Measurements from ENCODE around the gene CCDC121.

DNA sequence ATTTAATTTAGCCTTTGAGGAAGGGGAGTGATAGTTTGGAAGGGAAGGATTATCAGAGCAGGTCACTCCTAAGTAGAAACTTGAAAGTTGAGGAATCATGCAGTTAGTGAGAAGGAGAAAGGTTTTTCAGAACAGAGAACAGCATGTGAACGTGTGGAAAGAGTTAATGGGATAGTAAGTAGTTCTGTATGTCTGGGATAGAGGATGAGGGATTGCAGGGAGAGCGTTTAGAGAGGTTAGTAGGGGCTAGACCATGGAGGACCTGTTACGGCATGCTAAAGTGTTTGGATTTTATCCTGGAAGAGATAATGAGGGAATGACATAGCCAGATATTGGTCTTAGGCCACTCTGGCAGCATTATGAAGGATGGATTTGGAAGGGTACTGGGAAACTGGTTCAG lies 44.2 kb downstream of the CCDC121 start:
- TF ChIP-seq EZH2 (IDR thresholded peaks at IDR 0.05; ENCODE audit: borderline replicate concordance, low read length): no peak
- TF ChIP-seq, protein P1, sequence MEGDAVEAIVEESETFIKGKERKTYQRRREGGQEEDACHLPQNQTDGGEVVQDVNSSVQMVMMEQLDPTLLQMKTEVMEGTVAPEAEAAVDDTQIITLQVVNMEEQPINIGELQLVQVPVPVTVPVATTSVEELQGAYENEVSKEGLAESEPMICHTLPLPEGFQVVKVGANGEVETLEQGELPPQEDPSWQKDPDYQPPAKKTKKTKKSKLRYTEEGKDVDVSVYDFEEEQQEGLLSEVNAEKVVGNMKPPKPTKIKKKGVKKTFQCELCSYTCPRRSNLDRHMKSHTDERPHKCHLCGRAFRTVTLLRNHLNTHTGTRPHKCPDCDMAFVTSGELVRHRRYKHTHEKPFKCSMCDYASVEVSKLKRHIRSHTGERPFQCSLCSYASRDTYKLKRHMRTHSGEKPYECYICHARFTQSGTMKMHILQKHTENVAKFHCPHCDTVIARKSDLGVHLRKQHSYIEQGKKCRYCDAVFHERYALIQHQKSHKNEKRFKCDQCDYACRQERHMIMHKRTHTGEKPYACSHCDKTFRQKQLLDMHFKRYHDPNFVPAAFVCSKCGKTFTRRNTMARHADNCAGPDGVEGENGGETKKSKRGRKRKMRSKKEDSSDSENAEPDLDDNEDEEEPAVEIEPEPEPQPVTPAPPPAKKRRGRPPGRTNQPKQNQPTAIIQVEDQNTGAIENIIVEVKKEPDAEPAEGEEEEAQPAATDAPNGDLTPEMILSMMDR (IDR thresholded peaks at IDR 0.05; ENCODE audit: low read length): no peak

All from OCI-LY1 (cell line).